Measurements from ENCODE around the gene HEY2.
"Not testable (repeated sequence)": the region's sequence is repeated elsewhere in the genome, so short reads cannot be mapped to it uniquely, and the experiment has no call there.

HEY2 gene

DNA sequence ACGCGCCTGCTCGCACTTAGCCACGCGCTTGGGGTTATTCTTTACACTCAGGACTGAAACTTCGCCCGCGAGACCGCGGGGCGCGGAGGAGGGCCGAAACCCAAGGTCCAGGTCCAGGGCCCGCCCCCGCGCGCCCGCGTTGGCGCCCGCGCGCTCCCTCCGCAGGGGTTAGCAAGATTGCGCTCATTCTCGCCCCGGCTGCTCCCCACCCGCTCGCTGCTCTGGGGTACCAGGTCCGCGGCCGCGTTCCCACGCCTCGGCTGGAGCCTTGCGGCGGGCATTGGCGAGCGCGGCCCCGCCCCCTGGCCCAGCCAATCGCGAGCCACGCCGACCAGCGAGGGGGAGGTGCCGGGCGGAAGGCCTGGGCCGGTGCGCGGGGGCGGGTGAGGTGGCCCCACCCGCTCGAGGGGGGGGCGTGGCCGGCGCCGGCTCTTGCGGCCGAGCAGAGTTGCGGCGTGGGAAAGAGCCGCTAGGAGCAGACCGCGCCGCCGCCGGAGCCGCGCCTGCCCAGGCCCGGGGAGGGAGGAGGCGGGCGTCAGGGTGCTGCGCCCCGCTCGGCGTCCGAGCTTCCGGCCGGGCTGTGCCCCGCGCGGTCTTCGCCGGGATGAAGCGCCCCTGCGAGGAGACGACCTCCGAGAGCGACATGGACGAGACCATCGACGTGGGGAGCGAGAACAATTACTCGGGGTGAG is at the start of gene HEY2:
HEY2 (plus strand) TSS at position 460 of the 692 bp plus-strand sequence; CDS start at position 605, 145 bp downstream.
- DNase-seq: peak; percentile 51

DNA sequence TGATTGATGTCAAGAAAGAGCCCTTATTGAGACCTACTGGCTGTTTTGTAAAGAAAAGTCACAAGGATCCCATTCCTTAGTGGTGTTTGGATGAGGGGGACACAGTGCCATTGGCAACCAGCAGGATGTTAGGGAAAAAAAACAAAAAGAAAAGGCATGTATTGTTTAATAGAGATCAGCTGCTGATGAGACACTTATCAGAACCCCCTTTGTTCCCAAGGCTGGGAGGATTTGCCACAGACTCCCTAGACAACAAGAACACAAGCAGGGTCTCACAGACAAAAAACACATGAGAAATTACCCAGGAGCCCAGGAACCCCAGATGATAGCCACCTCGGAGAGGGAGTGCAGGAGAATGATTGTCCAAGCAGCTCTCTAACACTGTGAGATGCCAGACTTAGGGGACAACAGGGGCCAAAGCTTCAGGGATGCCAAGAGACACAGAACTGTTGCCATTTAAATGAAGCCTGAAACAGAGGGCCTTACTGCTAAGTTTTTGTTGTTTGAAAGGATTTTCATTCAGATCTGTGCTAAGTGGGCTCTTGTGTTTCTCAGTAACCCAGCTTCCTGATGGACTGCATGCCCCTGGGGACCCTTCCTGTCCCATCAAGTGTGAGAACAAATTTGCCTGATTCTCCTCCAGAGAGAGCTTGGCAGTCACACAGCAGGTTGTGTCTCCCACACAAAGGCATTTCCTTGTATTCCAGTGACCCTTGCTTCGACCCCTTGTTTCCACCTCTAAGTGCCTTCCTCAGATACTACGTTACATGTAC is 48.7 kb upstream of the HEY2 start:
- DNase-seq: no peak

DNA sequence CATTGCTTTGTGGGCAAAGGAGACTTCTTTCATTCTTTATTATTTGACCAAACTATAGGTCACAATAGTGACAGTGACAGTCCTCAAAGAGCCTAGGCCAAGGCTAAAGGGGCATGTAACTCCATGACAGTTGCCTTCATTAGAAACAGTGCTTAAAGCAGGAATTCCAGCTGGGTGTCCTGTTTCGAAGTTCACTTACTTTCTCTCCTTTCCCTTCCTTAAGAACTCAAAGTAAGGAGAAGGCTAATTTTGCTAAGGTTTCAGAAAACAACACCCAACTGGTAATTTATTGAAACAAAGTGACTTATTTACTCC is 48.1 kb upstream of the HEY2 start:
- DNase-seq: no peak

DNA sequence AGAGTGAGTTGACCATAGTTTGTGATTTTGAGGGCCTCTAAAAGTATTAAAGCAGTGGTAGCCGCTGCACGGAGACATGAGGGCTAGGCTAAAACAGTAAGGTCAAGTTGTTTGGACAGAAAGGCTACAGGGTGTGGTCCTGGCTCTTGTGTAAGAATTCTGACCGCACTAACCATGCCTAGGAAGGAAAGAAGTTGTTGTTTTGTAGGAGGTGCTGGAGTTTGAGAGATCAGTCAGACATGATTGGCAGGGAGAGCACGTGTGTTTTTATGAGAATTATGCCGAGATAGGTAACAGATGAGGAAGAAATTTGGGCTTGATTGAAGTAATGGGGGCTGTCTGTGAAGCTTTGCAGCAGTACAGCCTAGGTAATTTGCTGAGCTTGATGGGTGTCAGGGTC is 45.5 kb upstream of the HEY2 start:
- not testable (repeated sequence) for DNase-seq

DNA sequence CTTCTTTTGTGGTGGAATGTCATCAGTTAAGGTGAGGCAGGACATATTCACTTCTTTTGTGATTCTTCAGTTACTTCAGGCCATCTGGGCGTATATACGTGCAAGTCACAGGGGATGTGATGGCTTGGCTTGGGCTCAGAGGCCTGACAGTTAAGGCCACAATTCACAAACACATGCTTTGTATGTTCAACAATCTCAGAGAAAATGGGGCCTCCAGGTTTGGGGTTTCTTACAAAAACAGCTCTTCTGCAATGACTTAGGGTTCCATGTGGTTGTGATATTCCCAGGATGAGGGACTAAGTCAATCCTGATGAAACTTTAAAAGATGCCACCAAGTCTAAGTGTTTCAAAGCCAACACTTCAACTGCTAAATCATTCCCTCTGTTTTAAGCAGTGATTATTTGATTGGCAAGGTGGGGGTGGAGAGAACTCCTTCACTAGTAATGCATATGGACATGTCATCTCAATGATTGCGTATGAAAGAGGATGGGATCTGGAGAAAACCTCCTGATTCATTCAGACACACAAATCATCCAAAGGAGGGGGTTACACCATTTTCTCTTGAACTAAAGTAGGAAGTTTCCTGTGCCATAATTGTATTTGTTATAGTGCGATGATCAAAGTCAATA is 41.7 kb upstream of the HEY2 start:
- no peak for DNase-seq

DNA sequence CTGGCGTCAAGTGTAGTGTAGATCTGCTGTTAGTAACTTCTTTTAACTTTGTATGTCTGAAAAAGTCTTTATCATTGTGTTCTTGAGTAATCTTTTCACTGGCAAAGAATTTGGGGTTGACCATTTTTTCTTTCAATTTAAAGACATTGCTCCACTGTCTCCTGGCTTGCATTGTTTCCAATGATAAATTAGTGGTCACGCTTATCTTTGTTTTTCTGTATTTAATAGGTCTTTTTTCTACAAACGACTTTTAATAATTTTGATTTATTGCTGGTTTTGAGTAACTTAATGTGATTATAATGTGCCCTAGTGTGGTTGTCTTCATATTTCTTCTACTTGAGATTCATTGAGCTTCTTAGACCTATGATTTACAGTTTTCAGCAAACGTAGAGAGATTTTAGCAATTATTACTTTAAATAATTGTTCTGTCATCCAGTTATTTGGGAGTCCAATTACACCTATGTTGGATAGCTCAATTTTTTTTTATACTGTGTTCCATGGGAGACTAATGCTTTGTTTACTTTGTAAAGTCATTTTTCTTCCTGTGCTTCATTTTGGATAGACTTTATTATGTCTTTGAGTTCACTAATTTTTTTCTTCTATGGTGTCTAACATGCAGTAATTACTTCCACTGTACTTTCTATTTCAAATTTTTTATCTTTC is 38.3 kb upstream of the HEY2 start:
- no peak for DNase-seq

DNA sequence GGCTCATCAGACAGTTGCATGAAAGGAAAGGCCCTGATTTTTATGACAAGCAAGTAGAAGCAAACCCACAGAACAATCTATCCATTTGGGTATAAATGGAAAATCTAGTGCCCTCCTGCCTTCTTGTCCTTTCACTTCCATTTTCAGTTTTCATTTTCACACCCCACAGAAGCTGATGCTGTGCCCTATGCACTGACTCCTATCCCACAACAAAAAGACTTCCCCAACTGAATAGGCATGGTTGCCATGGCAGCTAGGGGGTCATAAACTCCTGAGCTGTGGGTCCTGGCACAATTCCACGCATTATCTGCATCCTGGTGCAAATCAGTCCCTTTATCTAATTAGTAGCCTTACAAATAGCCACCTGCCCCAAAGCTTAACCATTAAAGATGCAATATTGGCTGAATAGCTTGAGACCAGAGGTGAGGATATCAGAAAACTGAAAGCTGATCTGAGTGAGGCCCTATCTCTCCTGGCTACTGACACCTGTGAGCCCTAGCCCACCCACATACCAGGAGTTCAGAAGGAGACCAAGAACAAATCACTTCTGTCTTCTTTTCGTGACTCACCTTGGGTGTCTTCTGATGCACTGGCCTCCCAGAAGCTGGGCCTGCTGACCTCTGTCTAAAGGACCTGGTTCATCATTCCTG is 34.9 kb upstream of the HEY2 start:
- no peak for DNase-seq

DNA sequence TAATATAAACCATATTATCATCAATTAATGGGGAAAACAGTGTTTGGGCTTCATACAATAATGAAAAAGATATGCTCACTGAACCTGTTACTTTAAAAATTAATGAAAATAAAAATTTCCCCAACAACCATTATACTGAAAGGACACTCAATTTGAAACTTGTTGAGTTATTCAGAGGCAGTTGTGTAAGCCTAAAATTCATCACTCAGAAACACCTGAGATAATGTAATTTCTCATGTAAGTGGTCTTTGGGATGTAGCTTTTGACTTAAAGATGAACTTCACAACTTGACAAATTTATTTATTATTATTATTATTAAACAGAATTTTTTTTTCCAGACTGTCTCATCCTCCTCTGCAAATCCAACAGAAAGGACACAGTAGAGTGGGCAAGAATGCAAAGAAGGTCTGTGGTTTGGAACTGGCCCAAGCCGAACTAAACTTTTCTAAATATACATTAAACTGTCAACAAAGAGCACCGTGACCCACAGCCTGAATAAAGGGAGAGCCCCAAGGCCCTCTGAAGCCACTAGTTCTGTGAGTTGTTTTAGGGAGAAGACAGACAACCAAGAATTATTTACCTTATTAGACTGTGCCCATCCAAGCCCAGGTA is 32.2 kb upstream of the HEY2 start:
- no peak for DNase-seq

DNA sequence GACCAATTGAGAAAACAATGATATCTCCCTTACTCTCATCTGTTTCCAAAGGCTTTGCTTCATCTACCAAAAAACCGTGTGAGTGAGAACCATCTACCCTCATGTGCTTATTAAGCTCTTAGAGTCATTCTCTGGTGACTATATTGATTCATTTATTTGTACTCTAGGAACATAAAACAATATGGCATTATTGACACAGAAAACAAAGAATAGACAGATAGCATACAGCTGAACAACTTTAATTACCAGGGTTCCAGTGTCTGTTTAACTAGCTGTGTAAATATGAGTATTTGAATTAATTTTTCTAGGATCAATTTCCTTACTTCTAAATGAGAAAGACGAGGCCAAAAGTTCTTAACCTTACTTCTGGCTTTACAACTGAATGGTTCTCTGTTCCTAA is 31.3 kb upstream of the HEY2 start:
- DNase-seq: no peak

DNA sequence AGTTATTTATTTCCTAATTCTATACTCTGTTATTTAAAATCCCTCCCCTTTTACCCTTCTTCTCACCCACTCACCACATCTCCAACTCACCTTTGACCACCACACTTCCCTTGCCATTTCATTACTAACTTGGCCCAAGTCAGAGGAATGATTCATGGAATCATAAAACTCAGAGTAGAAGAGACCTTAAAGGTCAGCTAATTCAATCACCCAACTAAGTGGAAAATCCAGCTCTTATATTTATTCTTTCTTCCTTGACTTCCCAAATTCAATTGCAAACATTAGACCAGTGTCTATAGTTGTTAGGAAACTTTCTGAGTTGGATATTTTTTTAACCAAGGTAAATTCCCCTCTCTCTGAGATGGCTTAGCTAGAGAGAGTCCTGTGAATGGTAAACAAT is 26.5 kb upstream of the HEY2 start:
- no peak for DNase-seq

DNA sequence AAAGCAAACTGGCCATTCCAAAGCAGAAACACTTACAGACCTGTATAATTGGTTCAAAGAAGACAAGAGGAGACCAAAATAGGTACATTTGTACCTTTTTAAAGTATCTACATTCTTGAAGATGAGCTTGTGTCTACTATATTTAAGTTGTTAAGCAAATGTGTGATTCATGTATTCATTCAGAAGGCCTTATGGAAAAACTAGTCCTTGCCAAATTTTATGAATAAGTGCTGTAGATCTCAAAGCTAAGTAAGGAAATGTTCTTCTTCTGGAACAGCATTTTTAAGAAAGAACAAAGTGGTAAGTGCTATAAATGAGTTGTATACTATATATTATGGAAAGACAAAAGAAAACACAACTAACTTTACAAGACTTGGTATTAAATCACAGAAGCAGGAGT is 22.2 kb upstream of the HEY2 start:
- DNase-seq: no peak

DNA sequence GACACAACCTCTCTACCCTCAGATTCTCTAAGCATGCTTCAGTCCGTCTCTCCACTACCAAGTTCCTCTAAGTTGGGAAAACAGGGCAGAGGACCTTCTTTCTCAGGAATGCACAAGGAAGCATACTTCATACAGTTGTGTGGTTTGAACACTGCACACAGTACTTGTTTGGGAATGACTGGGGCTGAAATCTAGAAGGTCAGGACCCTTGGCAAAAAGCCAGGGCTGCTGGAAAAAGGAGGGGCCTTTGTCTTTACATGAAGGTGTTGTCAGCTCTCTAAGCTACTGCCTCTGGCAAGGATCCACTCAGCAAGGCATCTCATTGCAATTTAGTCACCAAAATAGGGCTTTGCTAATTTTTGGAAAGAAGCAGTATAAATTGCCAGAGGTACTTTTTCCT is 20.7 kb upstream of the HEY2 start:
- DNase-seq: no peak

DNA sequence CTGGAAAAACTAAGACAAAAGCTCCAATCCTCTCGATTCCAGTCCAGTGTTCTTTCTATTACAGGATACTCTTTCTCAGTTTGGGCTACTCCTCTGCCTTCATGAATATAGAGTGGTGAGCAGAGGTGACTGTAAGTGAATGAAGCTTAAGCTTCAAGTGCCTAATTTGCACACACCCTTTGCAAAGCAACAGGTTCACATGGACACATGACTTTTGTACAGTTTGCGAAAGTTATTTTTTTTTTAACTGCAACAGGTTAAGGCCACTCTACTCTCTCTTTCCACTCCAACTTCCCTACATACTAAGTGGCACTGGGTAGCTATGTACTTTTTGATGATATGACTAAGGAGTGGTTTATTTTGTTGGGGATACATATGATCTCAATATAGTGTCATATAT is 19.4 kb upstream of the HEY2 start:
- no peak for DNase-seq

DNA sequence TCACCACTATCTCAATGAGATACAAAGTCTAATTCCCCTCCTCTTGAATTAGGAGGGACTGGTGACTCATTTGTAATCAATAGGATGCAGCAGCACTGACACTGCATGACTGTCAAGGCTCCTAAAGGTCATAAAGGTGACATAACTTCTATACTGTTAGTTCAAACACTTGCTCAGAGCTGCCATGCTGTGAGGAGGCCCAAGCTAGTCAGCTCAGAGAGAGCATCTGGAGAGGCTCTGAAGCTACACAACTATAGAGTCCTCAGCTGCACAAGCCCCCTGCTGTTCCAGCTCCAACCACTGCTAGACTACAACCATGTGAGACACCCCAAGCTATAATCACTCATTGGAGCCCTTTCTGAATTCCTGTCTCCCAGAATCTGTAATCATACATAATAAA is 17.0 kb upstream of the HEY2 start:
- peak; percentile 27 for DNase-seq

DNA sequence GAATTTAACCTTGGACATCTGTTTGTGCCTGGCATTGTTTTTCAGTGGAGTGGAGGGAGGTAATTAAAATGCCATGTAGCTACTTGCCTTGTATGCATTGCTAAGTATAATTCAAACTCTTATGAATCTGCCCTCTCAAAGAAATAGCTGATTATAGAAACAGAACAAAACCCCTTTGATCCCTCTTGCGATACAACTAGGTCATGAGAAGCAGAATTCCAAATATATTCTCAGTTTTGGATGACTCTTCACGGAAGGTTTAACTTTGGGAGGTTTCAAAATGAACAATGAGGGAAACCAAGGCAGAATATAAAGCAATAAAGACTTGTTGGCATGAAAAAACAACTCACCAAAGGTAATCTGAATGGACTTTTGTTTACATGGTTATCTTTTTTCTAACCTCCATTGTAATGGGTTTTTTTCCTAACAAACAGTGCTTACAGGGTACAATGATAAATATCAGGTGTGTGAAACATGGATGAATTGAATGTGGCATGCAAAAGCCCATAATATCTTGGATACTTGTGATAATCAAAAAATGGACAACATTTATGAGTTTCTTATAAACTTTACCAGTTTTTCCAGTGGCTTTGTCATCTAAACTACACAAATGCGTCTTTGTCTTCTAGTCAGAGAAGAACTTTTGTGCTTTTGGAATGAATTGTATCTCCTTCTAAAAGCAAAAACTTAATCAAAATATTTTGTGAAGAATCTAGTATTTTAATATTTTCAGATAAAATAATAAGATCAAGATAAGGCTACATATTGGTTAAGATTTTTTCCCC is 15.7 kb upstream of the HEY2 start:
- peak; percentile 75 for DNase-seq

DNA sequence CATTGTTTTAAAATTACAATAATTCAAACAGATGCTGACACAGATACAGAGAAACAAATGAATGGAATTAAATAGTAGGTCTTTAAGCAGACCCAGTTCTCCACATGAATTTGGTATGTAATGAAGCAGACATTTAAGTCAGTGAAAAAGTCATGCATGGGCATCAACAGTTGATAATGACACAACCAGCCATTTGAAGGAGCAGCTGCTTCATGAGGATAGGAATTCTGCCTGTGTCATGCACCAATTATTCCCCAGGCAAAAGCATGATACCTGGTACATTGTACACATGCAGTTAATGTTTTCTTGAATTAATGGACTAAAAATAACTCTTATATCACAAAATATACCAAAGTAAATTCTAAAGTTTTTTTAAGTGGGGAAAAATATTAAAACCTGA is 11.2 kb upstream of the HEY2 start:
- DNase-seq: no peak

DNA sequence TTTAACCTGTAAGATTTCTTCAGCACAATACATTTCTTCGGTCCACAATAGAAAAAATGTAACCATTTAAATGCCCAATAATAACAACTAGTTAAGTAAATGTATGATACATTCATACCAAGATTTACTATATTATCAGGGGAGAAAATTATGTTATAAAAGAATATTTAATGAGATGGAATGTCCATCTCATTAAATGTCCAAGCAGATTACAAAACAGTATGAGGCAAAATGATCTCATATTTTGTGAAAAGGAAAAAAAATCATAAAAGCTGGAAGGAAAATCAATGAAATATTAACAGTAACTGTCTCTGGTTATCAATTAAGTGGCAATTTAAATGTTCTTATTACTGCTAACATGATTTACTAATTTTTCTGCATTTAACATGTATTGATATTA is 10.1 kb upstream of the HEY2 start:
- DNase-seq: no peak

DNA sequence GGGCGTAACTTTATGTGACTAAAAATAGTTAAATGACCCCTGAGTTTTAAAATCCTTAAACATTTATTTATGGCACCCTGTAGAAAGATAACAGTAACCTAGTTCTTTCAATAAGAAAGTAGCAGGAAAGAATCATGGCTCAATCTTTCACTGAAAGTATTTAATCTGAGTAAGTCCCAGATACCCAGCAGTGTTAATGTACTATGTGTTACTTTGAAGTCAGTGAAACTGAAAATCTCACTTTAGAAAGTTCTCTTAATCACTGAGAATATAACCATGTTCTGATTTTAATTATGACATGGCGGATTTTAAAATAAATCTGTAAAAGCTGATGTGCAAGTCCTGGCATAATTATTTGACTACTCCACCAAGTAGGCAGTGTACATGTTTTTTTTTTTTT is 8.1 kb upstream of the HEY2 start:
- DNase-seq: no peak

DNA sequence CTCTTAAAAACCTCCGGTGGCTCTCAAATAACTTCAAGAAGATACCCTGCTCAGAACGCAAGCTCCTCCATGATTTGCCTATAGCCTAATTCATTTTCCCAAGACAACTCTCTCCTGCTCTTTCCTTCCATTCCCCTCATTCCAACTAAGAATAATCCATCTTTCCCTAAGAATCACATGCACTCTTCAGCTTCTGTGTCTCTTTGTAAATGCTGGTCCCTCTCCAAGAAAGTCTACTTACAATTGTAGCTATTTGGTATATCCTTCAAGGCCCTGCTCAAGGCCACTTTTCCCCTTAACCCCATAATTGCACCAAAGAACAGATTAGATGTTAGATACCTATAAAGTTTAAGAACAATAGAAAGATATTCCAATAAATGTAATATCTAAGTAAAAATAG is 7.4 kb upstream of the HEY2 start:
- no peak for DNase-seq

DNA sequence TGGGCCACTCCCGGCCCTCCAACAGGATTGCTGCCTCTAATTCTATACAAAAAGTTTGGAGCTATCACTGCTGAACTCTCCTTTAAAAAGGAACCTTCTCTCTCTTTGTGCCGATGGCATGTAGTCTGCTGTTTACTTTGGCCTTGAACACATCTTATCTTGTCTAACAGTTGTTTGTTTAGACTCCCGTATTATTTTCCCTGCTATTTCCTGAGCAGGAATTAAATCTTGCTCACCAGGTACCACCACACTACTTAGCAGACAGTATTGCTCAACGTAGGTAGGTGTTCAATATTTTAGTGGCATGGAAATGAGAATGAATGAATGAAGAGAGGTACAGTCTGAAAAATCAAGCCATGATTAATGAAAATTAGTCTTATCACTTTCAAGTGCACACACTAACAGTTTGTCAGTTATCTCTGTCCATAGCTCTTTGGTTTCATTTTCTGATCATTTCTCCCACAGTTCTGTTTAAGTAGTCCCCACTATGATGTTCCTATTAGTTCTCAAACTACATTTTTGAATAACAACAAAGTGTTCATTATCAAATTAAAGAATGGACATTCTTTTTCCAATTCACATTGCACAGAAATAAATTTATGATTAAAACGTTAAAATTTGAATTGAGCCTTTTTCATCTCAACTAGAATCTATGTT is 6.8 kb upstream of the HEY2 start:
- DNase-seq: no peak

DNA sequence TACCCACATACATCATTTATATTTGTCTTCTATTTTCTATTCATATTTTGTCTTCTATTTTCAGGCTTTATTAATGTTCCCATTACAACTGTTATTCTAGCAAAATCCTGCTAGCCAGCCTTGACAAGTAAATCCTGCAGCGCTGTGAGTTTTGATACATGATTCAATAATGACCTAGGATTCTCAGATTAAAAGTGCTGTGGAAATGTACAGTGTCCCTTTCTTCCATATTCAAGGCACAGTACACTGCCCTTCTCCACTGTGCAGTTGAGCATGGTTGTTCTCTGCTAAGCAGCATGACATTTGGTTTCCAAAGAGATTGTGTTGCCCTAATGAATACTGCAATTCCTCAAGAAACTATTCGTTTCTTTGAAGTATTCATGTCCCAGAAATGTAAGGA is 5.8 kb upstream of the HEY2 start:
- DNase-seq: no peak

All from NCI-H1694 treated with DMSO at 0.1 percent for 48 hours (cell line).